ENCODE results near the gene EPN2.

DNA sequence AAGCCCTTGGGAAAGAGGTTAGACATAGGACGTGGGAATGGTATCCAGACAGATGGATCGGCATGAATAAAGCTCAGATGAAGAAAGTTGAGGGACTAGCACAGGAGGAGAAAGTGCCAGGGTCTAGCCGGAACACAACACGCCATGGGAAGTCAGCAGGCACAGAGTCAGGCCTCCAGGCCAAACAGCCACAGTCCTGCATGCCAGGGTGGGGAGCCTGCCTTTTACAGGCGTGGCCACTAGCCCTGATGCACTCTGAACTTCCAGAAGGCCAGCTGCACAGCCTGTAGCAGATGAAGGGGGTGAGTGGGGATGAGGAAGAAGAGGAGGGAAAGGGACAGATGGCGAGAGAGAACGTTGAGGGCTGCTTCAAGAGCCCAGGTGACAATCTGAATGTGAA lies 120.2 kb downstream of the EPN2 start:
- no peak for TF ChIP-seq EZH2 (IDR thresholded peaks at IDR 0.05; ENCODE audit: borderline replicate concordance)
- TF ChIP-seq, protein P1, sequence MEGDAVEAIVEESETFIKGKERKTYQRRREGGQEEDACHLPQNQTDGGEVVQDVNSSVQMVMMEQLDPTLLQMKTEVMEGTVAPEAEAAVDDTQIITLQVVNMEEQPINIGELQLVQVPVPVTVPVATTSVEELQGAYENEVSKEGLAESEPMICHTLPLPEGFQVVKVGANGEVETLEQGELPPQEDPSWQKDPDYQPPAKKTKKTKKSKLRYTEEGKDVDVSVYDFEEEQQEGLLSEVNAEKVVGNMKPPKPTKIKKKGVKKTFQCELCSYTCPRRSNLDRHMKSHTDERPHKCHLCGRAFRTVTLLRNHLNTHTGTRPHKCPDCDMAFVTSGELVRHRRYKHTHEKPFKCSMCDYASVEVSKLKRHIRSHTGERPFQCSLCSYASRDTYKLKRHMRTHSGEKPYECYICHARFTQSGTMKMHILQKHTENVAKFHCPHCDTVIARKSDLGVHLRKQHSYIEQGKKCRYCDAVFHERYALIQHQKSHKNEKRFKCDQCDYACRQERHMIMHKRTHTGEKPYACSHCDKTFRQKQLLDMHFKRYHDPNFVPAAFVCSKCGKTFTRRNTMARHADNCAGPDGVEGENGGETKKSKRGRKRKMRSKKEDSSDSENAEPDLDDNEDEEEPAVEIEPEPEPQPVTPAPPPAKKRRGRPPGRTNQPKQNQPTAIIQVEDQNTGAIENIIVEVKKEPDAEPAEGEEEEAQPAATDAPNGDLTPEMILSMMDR (IDR thresholded peaks at IDR 0.05; ENCODE audit: poor library complexity), result no peak

Measured in hepatocyte (in vitro differentiated cells).